ENCODE results near the gene CMKLR1.

CMKLR1 gene

GRCh38 chr12:108361606-108362005, 22.5 kb upstream of the CMKLR1 start:
- peak; percentile 59 for DNase-seq

- DNase-seq: peak; percentile 23
Measured at GRCh38 chr12:108360487-108360886, 21.4 kb upstream of the CMKLR1 start.

GRCh38 chr12:108360057-108360456, 20.9 kb upstream of the CMKLR1 start:
- no peak for DNase-seq

- no peak for DNase-seq
Measured at GRCh38 chr12:108358580-108358965, 19.5 kb upstream of the CMKLR1 start.

- no peak for DNase-seq
Measured at GRCh38 chr12:108357834-108358579, 18.9 kb upstream of the CMKLR1 start.

GRCh38 chr12:108356835-108357806, 18.0 kb upstream of the CMKLR1 start:
- no peak for DNase-seq

GRCh38 chr12:108355069-108355468, 16.0 kb upstream of the CMKLR1 start:
- DNase-seq: no peak

GRCh38 chr12:108352591-108352990, 13.5 kb upstream of the CMKLR1 start:
- DNase-seq: no peak

GRCh38 chr12:108350511-108350910, 11.4 kb upstream of the CMKLR1 start:
- DNase-seq: no peak

- no peak for DNase-seq
Measured at GRCh38 chr12:108349278-108349688, 10.2 kb upstream of the CMKLR1 start.

GRCh38 chr12:108348842-108349241, 9.7 kb upstream of the CMKLR1 start:
- no peak for DNase-seq

GRCh38 chr12:108346727-108347710, 7.9 kb upstream of the CMKLR1 start:
- DNase-seq: no peak

- peak; percentile 43 for DNase-seq
Measured at GRCh38 chr12:108345716-108346633, 6.9 kb upstream of the CMKLR1 start.

GRCh38 chr12:108342985-108343384, 3.9 kb upstream of the CMKLR1 start:
- DNase-seq: no peak

- no peak for DNase-seq
Measured at GRCh38 chr12:108341854-108342847, 3.0 kb upstream of the CMKLR1 start.

GRCh38 chr12:108341356-108341755, 2.2 kb upstream of the CMKLR1 start:
- DNase-seq: no peak

- peak; percentile 18 for DNase-seq
Measured at GRCh38 chr12:108340037-108340436, 926 bp upstream of the CMKLR1 start.

GRCh38 chr12:108337235-108338223, 1.6 kb downstream of the CMKLR1 start:
- DNase-seq: peak; percentile 74
